Stimulated activated CD8-positive, alpha-beta memory T cell treated with anti-CD3 and anti-CD28 coated beads, Interleukin-7, amount 100 ng/mL, for 1 hour (primary cell): ENCODE data around the gene UBA1.

Source experiments
- DNase-seq, 2 donors: peaks; one replicate each; pipeline ENCODE4 v3.0.0-alpha.2; 2020; ENCODE audit warnings: low read depth in 2 of 2

Gene UBA1

GRCh38 chrX:47169726-47170515, 23.7 kb upstream of the UBA1 start:
- DNase-seq = no peak

GRCh38 chrX:47170861-47171692, 22.6 kb upstream of the UBA1 start:
- DNase-seq = no peak

GRCh38 chrX:47171996-47172395, 21.6 kb upstream of the UBA1 start:
- no peak for DNase-seq

- DNase-seq = no peak
Observed at GRCh38 chrX:47172549-47172948, 21.1 kb upstream of the UBA1 start.

GRCh38 chrX:47172971-47173792, 20.4 kb upstream of the UBA1 start:
- DNase-seq = no peak

GRCh38 chrX:47174376-47174775, 19.3 kb upstream of the UBA1 start:
- DNase-seq = no peak

GRCh38 chrX:47174846-47175587, 18.6 kb upstream of the UBA1 start:
- no peak for DNase-seq

GRCh38 chrX:47175588-47175980, 18.0 kb upstream of the UBA1 start:
- DNase-seq = no peak

GRCh38 chrX:47176101-47176740, 17.4 kb upstream of the UBA1 start:
- no peak for DNase-seq

GRCh38 chrX:47177079-47177478, 16.6 kb upstream of the UBA1 start:
- no peak for DNase-seq

- DNase-seq = no peak
Observed at GRCh38 chrX:47178337-47178736, 15.3 kb upstream of the UBA1 start.

- DNase-seq = no peak
Observed at GRCh38 chrX:47179221-47179927, 14.3 kb upstream of the UBA1 start.

GRCh38 chrX:47179928-47180255, 13.7 kb upstream of the UBA1 start:
- no peak for DNase-seq

- no peak for DNase-seq
Observed at GRCh38 chrX:47180346-47180745, 13.3 kb upstream of the UBA1 start.

GRCh38 chrX:47181301-47181700, 12.3 kb upstream of the UBA1 start:
- DNase-seq = no peak

- no peak for DNase-seq
Observed at GRCh38 chrX:47182106-47182700, 11.4 kb upstream of the UBA1 start.

- no peak for DNase-seq
Observed at GRCh38 chrX:47184486-47184885, 9.1 kb upstream of the UBA1 start.

GRCh38 chrX:47185241-47185640, 8.4 kb upstream of the UBA1 start:
- DNase-seq = no peak

GRCh38 chrX:47186096-47186740, 7.4 kb upstream of the UBA1 start:
- no peak for DNase-seq
